B cell (primary cell): Measurements from ENCODE around the gene ASPRV1. TPM values are rescaled to one million over a fixed set of nuclear protein-coding genes. Genes with fewer than 3 reads are reported as not detected.

Experiments used
- ATAC-seq: fragments of 200-7000 bp; cut with Tn5 transposase; one replicate; pipeline ENCODE4 v1.10.0; 2021; ENCODE audit warnings: low read depth, mild to moderate bottlenecking, moderate number of reproducible peaks, moderate library complexity
- CTCF ChIA-PET: fragments of 350-600 bp; sonication (Branson Sonifier 250); formaldehyde crosslinking; loops from one replicate; lab custom pipeline; 2021; ENCODE audit warnings: antibody characterized with exemption, inconsistent platforms; lab: Charles Lee
- POLR2A ChIA-PET: fragments of 350-600 bp; sonication (Branson Sonifier 250); formaldehyde crosslinking; loops from one replicate; lab custom pipeline; 2021; ENCODE audit warnings: antibody characterized with exemption; lab: Charles Lee
- DNase-seq: peaks from one replicate; pipeline ENCODE4 v3.0.0; 2013
- H2AFZ ChIP-seq: 2 replicates; pipeline ENCODE4 v1.6.1; 2012; ENCODE audit warnings: mild to moderate bottlenecking, low read depth, low read length; ENCODE audit not compliant: insufficient read depth, poor library complexity, severe bottlenecking
- H3K27ac ChIP-seq, 2 donors: 1 replicate in 1 of 2; 2 replicates in 1 of 2; pipeline ENCODE4 v1.5.1; 2012 to 2013; ENCODE audit warnings: low read length in 2 of 2, mild to moderate bottlenecking in 2 of 2, moderate library complexity in 1 of 2
- H3K27me3 ChIP-seq, 4 experiments: fragments of 200-600 bp in 1 of 4; sonication (generic) in 1 of 4; replicated peaks in 1 of 4; 1 replicate in 2 of 4; 2 replicates in 2 of 4; pipeline versions ENCODE4 v1.6.1 to v1.7.0; 2013 to 2016; ENCODE audit warnings: low read length in 3 of 4, mild to moderate bottlenecking in 2 of 4, mixed read lengths in 1 of 4, moderate library complexity in 1 of 4; ENCODE audit not compliant: insufficient read depth in 4 of 4, control insufficient read depth in 3 of 4; ENCODE audit errors: control extremely low read depth in 1 of 4
- H3K36me3 ChIP-seq, 2 experiments: replicated peaks in 1 of 2; 1 replicate in 1 of 2; 2 replicates in 1 of 2; pipeline versions ENCODE4 v1.6.1 to v1.7.1; 2013; ENCODE audit warnings: low read length in 1 of 2; ENCODE audit not compliant: insufficient read depth in 2 of 2, control insufficient read depth in 1 of 2; ENCODE audit errors: control extremely low read depth in 1 of 2, extremely low read depth in 1 of 2
- H3K4me1 ChIP-seq, 2 donors: fragments of 200-600 bp in 1 of 2; sonication (generic) in 1 of 2; 1 replicate in 1 of 2; 2 replicates in 1 of 2; pipeline versions ENCODE4 v1.5.1 to v1.6.1; 2013 to 2017; ENCODE audit warnings: low read length in 2 of 2; ENCODE audit not compliant: control insufficient read depth in 2 of 2, insufficient read depth in 2 of 2
- H3K4me2 ChIP-seq: replicated peaks from 2 replicates; pipeline ENCODE3; 2012; ENCODE audit warnings: mild to moderate bottlenecking, low read depth, low read length; ENCODE audit not compliant: poor library complexity, severe bottlenecking
- H3K4me3 ChIP-seq, 5 experiments: fragments of 200-600 bp in 1 of 5; sonication (generic) in 1 of 5; 1 replicate in 3 of 5; 2 replicates in 2 of 5; pipeline versions ENCODE4 v1.5.1 to v1.7.0; 2011 to 2016; ENCODE audit warnings: low read length in 4 of 5, mild to moderate bottlenecking in 4 of 5, low read depth in 2 of 5, control low read depth in 1 of 5, moderate library complexity in 1 of 5; ENCODE audit not compliant: insufficient read depth in 1 of 5; ENCODE audit errors: control extremely low read depth in 1 of 5, extremely low read depth in 1 of 5
- H3K79me2 ChIP-seq: fragments of 200-600 bp; sonication (generic); one replicate; pipeline ENCODE4 v1.6.0; 2016; ENCODE audit warnings: low read length; ENCODE audit not compliant: control insufficient read depth, insufficient read depth
- H3K9ac ChIP-seq: fragments of 200-600 bp; sonication (generic); 2 replicates; pipeline ENCODE4 v1.6.1; 2017; ENCODE audit warnings: mild to moderate bottlenecking, low read length, moderate library complexity
- H3K9me3 ChIP-seq, 3 donors: one replicate each; pipeline versions ENCODE4 v1.6.1 to v1.7.1; 2013; ENCODE audit warnings: low read length in 2 of 3; ENCODE audit not compliant: control insufficient read depth in 2 of 3, insufficient read depth in 1 of 3; ENCODE audit errors: control extremely low read depth in 1 of 3
- H4K20me1 ChIP-seq: 2 replicates; pipeline ENCODE4 v1.6.0; 2012; ENCODE audit warnings: mild to moderate bottlenecking, low read length; ENCODE audit not compliant: insufficient read depth, control insufficient read depth, poor library complexity, severe bottlenecking
- H3K27ac Mint-ChIP-seq: one replicate; pipeline ENCODE4 v1.8.0; 2021; ENCODE audit warnings: mixed read lengths
- H3K27me3 Mint-ChIP-seq: one replicate; pipeline ENCODE4 v1.8.0; 2021; ENCODE audit warnings: mixed read lengths
- H3K4me1 Mint-ChIP-seq: one replicate; pipeline ENCODE4 v1.8.0; 2021; ENCODE audit warnings: mixed read lengths
- H3K4me3 Mint-ChIP-seq: one replicate; pipeline ENCODE4 v1.8.0; 2021; ENCODE audit warnings: mixed read lengths
- H3K9me3 Mint-ChIP-seq: one replicate; pipeline ENCODE4 v1.8.0; 2022; ENCODE audit warnings: mixed read lengths; ENCODE audit not compliant: insufficient read depth
- CTCF ChIP-seq: fragments of 200-600 bp; IDR thresholded peaks from one replicate; pipeline ENCODE4 v1.8.0; 2022; ENCODE audit warnings: antibody characterized with exemption, mild to moderate bottlenecking
- EZH2 ChIP-seq: IDR thresholded peaks from 2 replicates; pipeline ENCODE4 v1.6.1; 2012; ENCODE audit warnings: borderline replicate concordance, low read depth, mild to moderate bottlenecking, moderate library complexity, low read length; ENCODE audit not compliant: insufficient read depth, poor library complexity, severe bottlenecking
- WGBS: methylation state at CpG from one replicate; pipeline ENCODE4 v1.1.5; 2013; ENCODE audit warnings: missing lambda C conversion rate; ENCODE audit not compliant: insufficient coverage; 5-methylcytosine and 5-hydroxymethylcytosine counted together
- intact Hi-C: fragments of 100-400 bp; cut with micrococcal nuclease; formaldehyde crosslinking; loops from one replicate; pipeline ENCODE4 v1.10.0; 2022
- polyA plus RNA-seq: library from polyadenylated mRNA; depleted of rRNA; stranded (reverse); fragments of >200 nt; gene quantifications from 2 replicates; pipeline ENCODE4 v1.2.3, GENCODE V29; 2012
- total RNA-seq, 2 donors: library from RNA; stranded (reverse); fragments of 120-200 nt in 1 of 2; gene quantifications; 1 replicate in 1 of 2; 2 replicates in 1 of 2; pipeline versions ENCODE4 v1.2.3 to v1.2.4, GENCODE V29; 2013 to 2022

Gene ASPRV1
- total and polyA plus RNA-seq, 2 donors (not counting 1 experiment from before 2014, with no cell fraction given) = 1.1 TPM

- DNase-seq (no peak), ATAC-seq (no peak)
- Histone ChIP-seq H4K20me1 (peaks cover 5% of the 10 kb centered on the region), H3K9me3 (no peaks in the 10 kb centered on the region), H3K27ac (no peak overlapping the region), H2AFZ (no peak overlapping the region), H3K4me1 (no peaks in the 10 kb centered on the region), H3K4me2 (no peak overlapping the region), H3K79me2 (peaks cover 4% of the 10 kb centered on the region), H3K9ac (no peak overlapping the region), H3K27me3 (no peaks in the 10 kb centered on the region), H3K36me3 (peaks cover 4 to 56% of the 10 kb centered on the region in 2 experiments), H3K4me3 (no peak overlapping the region)
- POLR2A ChIA-PET = no interaction called here
- no peak overlapping the region for H3K4me3 Mint-ChIP-seq
- H3K9me3 Mint-ChIP-seq = no peaks in the 10 kb centered on the region
- H3K27me3 Mint-ChIP-seq = no peaks in the 10 kb centered on the region
- intact Hi-C loops = no loop called here
- WGBS = 92% methylated on average over 11 of the region's 11 CpGs
- CTCF ChIA-PET = no interaction called here
- peaks cover 8% of the 10 kb centered on the region for H3K4me1 Mint-ChIP-seq
- TF ChIP-seq EZH2 = no peak
- H3K27ac Mint-ChIP-seq = no peak overlapping the region
Observed at GRCh38 chr2:69936906-69937305, 24.5 kb downstream of the ASPRV1 start.

- intact Hi-C loops = no loop called here
- WGBS = 96% methylated on average over 4 of the region's 5 CpGs
- H3K4me3 ChIP-seq = no peak overlapping the region
- no peaks in the 10 kb centered on the region for H3K27me3 Mint-ChIP-seq
- ChIA-PET CTCF (interaction anchor here (1.4 kb wide), 1 partner anchor 8 kb away, joined by 3 read pairs; no protein-coding TSS in a partner anchor), POLR2A (no interaction called here)
- no peak overlapping the region for H3K9ac ChIP-seq
- peaks cover 7% of the 10 kb centered on the region for H3K79me2 ChIP-seq
- no peak overlapping the region for H3K4me2 ChIP-seq
- H3K9me3 Mint-ChIP-seq = no peaks in the 10 kb centered on the region
- peaks cover 10% of the 10 kb centered on the region for H3K4me1 Mint-ChIP-seq
- TF ChIP-seq CTCF (no peak), EZH2 (no peak)
- no peaks in the 10 kb centered on the region for H3K27me3 ChIP-seq
- no peak overlapping the region for H3K4me3 Mint-ChIP-seq
- no peak for ATAC-seq
- no peak overlapping the region for H3K27ac ChIP-seq
- H3K36me3 ChIP-seq = peaks cover 6 to 48% of the 10 kb centered on the region in 2 experiments
- peaks cover 6% of the 10 kb centered on the region for H4K20me1 ChIP-seq
- no peaks in the 10 kb centered on the region for H3K9me3 ChIP-seq
- H3K27ac Mint-ChIP-seq = no peak overlapping the region
- H2AFZ ChIP-seq = no peak overlapping the region
- no peaks in the 10 kb centered on the region for H3K4me1 ChIP-seq
- no peak for DNase-seq
Observed at GRCh38 chr2:69935011-69935410, 26.4 kb downstream of the ASPRV1 start.
